Skin of body (tissue), 2 donors: Measurements from ENCODE around the gene ZMAT5. TPM values are rescaled to one million over a fixed set of nuclear protein-coding genes. Genes with fewer than 3 reads are reported as not detected.
"Not testable (repeated sequence)": the region's sequence is repeated elsewhere in the genome, so short reads cannot be mapped to it uniquely, and the experiment has no call there.

Experiments used
- DNase-seq: peaks from one replicate; lab custom pipeline; 2025; lab: John Stamatoyannopoulos, UW
- total RNA-seq: library from RNA; depleted of rRNA; stranded (reverse); fragments of >200 nt; gene quantifications from one replicate; pipeline ENCODE4 v1.2.3, GENCODE V29; 2014

ZMAT5 gene
- total RNA-seq, 1 donor from 2014 or later: 10.0 TPM

- DNase-seq: not testable (repeated sequence)
These were observed 12.0 kb downstream of the ZMAT5 start for GRCh38 chr22:29754658-29755395.

- DNase-seq: no peak
These were observed 12.8 kb downstream of the ZMAT5 start for GRCh38 chr22:29753808-29754657.

GRCh38 chr22:29751669-29752068, 15.1 kb downstream of the ZMAT5 start:
- no peak for DNase-seq

GRCh38 chr22:29750559-29751538, 16.0 kb downstream of the ZMAT5 start:
- no peak for DNase-seq

GRCh38 chr22:29750029-29750428, 16.8 kb downstream of the ZMAT5 start:
- DNase-seq: no peak

GRCh38 chr22:29748248-29748893, 18.4 kb downstream of the ZMAT5 start:
- DNase-seq: no peak

- DNase-seq: no peak
These were observed 19.0 kb downstream of the ZMAT5 start for GRCh38 chr22:29747832-29748231.

- peak; percentile 18 for DNase-seq
These were observed 21.9 kb downstream of the ZMAT5 start for GRCh38 chr22:29744902-29745301.

- no peak for DNase-seq
These were observed 24.5 kb downstream of the ZMAT5 start for GRCh38 chr22:29742326-29742725.

- no peak for DNase-seq
These were observed 24.9 kb downstream of the ZMAT5 start for GRCh38 chr22:29741926-29742325.

GRCh38 chr22:29740216-29740615, 26.6 kb downstream of the ZMAT5 start:
- DNase-seq: no peak

- no peak for DNase-seq
These were observed 27.4 kb downstream of the ZMAT5 start for GRCh38 chr22:29739346-29739875.

- no peak for DNase-seq
These were observed 28.5 kb downstream of the ZMAT5 start for GRCh38 chr22:29738118-29738815.

- no peak for DNase-seq
These were observed 29.3 kb downstream of the ZMAT5 start for GRCh38 chr22:29737251-29738117.

GRCh38 chr22:29735416-29735815, 31.4 kb downstream of the ZMAT5 start:
- DNase-seq: no peak

- no peak for DNase-seq
These were observed 32.0 kb downstream of the ZMAT5 start for GRCh38 chr22:29734838-29735237.

- no peak for DNase-seq
These were observed 32.4 kb downstream of the ZMAT5 start for GRCh38 chr22:29734406-29734805.

- DNase-seq: no peak
These were observed 33.2 kb downstream of the ZMAT5 start for GRCh38 chr22:29733362-29734201.
